ENCODE results near the gene CD164.

Gene CD164

DNA sequence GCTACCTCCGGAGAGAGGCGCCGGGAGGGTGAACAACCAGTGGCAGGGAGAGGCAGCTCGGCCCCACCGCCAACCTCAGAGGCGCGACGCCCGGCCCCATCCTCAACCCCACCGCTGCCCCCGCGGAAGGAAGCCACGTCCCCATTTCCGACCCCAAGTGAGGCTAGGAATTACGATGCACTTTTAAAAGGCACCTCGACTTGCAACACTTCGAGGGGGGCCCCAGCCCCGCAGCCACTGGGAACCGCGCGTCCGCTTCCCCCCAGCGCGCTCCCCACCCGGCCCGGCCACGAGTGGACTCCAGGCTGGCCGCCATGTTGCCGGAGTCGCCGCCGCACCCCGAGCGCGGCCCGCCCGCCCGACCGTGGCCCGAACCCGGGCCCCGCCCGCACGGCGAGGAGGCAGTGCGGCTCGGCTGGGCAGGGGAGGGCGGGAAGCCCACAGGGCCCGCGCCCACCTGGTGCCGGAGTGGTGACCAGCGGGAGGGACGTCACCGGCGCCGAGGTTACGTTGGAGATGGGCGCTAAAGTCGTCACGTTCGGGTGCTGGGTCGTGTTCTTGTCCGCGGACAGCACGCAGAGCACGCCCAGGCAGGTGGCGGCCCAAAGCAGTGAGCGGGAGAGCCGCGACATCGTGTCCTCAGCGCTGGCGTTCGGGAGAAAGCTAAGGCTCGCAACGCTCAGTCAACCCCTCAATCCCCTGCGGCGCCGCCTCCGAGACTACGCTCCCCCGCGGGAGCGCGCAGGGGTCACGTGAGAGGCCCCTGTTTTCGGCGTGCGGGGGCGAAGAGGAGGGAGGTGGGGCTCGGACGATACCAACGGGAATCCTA, at the start of gene CD164:
Gene CD164 (minus strand): TSS at position 721 of the 829 bp plus-strand sequence. CDS start 89 bp downstream, at position 632.
- DNase-seq: peak; percentile 91

DNA sequence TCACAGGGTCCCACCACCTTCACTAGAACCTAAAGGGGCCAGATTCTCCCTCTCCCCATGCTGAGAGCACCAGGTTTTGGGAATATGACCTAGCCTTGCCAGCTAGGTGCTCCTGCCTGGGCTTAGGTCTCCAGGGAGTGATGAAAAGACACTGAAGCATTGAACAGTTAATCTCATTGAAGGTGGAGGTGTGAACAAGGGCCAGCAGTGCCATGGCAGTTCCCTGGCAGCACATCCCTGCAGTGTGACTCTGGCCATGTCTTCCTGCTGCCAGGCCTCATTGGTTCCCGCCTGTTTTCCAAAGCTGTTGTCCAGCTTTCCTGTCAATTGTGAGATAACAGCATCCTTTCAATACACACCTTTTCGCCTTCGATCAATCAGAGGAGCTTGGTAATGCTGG, 47.2 kb upstream of the CD164 start:
- no peak for DNase-seq

DNA sequence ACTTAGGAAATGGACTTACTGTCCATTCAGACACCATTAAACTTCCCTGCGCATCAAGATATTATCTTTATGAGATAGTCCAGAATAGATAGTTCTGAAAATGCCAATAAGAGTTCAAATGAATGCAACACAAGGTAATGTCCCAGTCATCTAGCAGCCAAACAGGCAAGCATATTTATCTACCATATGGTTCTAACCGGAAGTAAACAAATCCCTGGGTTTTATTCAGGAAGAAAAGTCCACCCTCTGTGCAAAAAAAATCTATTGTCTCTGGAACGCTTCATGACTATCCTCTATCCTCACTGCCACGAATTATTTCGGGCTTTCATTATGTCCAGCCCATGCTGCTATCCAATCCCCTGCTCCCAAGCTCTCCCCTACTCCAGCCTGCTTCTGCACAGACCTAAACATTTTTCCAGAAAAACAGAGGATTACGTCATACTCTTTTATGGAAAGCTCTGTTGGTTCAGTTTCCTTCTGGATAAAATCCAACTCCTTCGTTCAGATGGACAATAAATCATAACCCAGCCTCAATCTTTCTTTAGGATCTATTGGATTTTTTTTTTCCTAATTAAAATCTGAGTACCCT, 46.7 kb upstream of the CD164 start:
- no peak for DNase-seq

DNA sequence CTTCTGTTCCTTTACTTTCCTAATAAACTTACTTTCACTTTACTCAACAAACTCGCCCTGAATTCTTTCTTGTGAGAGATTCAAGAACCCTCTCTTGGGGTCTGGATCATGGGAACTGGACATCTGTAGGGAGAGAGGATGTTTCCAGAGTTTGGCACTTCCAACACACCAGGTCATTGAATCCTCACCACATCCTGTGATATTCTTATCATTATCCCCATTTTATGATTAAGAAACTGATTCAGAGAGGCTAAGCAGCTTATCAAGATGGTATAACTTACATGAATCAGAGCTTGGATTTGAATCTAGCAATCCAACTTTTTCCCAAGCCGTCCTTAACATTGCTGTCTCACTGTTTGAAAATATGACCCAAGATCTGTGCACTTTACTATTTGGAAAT, 42.7 kb upstream of the CD164 start:
- no peak for DNase-seq

DNA sequence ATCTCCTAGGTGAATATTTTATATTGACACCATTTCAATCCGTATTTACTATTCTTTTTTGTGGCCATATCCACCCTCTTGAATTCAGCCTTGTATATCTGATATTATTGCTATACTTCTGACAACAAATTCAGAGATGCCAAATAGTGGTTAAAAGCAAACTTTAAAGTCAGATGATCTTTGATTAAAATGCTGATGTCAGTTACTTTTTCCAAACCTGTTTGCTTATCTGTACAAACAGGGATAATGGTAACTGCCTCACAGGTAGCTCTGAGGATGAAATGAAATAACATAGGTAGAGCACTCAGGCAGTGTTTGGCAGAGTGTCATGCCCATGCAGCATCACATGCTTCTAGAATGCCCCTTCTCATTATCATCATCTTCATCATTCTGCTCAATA, 38.9 kb upstream of the CD164 start:
- no peak for DNase-seq

DNA sequence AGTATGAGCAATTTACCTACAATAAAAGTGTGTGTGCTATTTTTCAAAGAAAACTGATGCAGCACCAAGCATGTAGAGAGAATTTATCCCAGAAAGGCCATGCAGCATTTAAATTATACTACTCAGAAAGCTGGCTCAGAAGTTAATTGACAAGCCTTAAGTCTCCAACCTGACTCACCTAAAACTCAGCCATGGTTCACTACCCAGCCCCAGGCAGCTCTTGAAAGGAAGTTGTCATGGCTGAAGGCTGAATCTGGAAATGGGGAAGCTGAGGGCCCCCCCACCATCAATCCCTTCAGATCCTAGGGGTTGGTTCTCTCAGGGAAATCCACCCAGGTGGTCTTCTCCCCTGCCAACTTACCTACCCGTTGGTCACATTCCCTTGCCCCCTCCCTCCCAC, 38.5 kb upstream of the CD164 start:
- DNase-seq: no peak

DNA sequence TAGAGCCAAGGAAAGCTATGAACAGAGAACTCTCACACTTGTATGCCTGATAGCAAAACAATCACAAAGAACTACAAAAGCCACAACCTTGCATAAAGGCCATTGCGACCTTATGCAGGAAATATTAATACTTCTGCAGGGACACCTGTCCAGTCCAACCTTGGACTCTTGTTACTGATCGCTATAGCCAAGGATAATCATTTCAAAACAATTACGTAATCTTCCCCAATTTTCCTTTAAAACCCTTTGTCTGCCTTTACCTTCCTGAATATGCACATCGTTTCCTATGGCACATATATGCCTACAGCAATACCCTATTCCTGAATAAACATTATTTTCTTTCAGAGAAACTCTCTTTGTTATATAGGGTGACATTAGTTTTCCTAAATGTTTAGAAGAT, 35.4 kb upstream of the CD164 start:
- DNase-seq: no peak

DNA sequence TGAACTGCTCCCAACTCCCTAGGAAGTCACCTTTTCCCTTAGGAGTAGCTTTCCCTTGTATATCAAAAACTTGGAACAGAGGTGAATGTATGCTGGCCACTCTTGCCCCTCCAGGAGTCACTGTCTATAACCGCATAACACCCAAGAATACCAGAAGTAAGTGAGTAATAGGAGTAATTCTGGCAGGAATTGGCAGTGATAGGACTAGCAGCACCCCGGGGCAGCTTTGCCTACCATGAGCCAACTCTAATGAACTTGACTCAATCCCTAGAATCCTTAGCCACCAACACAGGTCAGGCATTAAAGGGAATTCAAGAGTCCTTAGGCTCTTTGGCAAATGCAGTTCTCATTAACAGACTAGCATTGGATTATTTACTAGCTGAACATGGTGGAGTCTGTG, 28.8 kb upstream of the CD164 start:
- no peak for DNase-seq

DNA sequence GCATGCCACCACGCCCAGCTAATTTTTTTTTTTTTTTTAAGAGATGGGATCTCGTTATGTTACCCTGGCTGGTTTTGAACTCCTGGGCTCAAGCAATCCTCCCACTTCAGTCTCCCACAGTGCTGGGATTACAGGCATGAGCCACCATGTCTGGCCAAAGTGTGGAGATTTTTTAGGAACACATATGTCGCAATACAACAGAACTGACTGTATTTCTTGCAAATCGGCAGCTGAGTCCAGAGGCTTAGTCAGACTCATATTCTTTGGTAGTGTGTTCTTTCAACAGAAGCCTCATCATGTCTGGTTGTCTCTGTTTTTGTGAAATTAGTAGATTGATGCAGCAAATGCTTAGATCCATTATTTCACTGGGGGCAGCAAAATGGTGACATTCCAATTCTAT, 23.9 kb upstream of the CD164 start:
- DNase-seq: no peak

DNA sequence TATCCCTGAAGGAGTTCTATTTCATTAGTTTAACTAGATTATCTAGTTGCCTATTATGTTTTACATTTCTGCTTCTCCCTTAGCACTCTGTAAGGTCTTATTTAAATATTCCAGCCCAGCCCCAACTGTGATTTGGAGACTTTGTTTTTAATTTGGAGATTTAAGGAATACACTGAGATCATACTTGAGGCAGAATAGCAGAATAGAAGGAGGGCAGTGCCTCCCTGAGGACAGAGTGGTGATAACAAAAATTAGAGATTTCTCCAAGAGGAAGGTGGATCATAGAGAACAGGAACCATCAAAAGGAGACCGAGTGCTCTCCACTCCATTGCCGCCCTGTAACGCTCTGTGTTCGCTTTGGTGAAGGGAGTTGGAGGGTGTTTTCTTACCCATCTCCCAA, 14.8 kb upstream of the CD164 start:
- no peak for DNase-seq

DNA sequence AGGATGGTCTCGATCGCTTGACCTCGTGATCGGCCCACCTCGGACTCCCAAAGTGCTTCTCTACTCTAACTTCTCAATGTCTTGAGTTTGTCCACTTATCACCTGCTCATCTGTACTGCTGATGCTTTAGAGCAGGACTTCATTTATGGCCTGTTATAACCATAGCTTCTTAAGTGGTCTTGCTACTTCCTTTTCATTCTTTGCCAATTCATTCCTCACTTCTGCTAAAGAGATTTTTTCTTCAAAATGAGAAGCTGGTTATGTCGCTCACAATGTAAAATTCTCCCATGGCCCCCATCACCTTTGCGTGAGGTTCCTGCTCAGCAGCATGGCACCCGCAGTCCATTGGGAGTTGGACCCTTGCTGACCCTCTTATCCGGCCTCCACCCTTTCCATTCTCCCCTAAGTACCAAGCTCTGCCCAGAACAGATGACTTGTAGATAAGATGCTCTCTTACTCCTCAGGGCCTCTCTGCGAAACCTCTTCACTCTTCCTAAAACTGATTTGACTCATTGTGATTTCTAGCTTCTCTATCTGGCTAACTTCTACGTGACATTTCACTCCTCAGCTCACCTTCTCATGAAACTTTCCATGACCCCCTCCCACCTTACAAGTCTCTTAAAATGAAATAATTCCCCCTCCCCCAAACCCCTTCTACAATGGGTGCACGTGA, 13.9 kb upstream of the CD164 start:
- no peak for DNase-seq

DNA sequence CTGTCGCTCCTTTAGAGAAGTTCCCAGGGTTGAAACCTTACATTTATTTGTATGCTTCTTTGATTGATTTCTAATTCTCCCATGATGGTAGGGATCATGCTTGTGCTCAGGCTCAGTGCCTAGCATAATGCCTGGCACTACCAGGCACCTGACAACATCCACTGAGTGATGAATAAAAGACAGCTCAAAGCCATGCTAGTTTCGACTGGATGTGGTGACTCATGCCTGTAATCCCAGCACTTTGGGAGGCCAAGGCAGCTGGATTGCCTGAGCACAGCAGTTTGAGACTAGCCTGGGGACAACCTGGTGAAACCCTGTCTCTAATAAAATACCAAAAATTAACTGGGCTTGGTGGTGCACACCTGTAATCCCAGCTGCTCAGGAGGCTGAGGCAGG, 11.6 kb upstream of the CD164 start:
- no peak for DNase-seq

DNA sequence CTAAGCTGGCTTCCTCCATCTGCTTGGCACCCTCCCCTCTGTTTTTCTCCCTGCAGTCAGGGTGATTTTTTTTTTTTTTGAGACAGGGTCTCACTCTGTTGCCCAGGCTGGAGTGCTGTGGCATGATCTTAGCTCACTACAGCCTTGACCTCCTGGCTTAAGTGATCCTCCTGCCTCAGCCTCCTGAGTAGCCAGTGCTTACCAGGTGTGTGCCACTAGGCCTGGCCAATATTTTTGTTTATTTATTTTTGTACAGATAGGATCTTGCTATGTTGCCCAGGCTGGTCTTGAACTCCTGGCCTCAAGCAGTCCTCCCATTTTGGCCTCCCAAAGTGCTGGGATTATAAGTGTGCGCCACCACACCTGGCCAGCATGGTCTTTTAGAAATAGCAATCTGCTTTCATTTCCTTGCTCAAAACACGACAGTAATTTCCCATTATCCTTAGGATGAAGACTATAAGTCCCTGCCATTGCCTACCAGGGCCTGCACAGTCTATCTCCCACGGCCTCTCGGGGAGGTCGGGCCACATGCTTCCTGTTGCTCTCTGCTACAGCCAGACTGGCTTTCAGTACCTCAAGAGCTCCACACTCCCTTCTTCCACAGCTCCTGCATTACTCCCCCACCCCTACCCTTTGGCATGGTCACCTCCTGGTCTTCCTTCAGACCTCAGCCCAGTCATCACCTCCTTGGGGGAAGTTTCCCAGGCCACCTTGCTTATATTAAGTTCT, 11.1 kb upstream of the CD164 start:
- DNase-seq: no peak

DNA sequence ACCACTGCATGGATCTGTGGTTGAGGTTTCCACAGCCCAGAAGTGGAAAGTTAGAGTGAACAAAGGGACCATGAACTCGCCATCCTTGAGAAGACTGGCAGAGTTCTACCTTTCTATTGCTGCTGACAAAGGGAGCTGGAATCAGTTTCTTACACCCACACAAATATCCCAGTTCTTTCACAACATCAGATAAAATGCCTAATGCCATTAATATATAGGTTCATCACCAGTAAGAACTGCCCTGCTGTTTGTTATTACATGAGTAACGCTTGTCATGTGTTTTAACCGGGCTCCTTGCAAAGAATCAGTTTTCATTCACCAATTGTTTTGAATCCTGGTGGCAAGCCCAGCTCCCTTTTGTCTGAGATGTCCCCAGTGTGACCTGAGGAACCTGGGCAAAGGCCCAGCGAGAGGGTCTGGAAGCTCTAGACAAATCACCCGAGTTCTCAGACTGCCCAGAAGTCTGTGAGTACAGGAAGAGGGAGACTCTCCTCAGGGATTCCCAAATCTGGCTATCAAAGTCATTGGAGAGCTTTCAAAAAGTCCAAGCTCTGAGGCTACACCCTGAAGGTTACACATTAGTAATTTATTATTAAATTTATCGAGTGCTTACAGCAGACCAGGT, 7.5 kb upstream of the CD164 start:
- DNase-seq: no peak

DNA sequence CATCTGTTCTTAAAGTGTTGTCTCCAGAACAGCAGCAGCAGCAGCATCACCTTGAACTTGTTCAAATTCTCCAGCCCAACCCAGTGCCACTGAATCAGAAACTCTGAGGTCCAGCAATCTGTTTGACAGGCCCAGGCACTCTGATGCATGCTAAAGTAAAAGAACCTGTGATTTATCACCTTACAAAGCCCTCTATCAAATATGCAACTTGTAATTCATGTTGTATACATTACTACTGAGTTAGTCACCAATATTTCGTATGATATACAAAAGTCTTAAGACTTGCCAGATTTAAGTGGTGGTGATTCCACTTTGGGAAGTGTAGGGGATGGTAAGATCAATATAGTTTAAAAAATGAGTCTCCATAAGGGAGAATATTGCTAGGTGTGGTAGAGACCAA, 6.0 kb upstream of the CD164 start:
- DNase-seq: no peak

DNA sequence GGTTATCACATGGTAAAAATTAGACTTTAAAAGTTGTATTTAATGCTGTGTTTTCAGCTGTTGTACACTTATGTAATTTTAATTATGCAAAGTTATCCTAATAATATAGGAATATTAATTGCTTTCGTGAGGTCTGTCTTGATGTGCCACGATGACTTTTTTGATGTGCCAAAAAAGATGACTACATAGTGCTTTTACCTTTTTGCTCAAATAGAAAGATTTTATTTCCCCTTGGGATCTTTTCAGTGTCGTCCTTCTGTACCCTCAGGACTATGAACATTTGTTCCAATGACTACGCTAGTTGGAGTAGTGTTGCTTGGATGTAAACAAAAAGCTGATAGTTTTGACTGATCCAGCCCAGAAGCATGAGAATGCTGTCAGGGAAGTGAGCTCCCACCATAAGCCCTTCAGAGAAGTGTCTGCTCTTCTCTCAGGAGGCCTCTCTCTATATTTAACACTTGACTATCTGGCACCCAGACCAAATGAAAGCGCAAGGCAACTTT, 1.2 kb upstream of the CD164 start:
- DNase-seq: no peak

DNA sequence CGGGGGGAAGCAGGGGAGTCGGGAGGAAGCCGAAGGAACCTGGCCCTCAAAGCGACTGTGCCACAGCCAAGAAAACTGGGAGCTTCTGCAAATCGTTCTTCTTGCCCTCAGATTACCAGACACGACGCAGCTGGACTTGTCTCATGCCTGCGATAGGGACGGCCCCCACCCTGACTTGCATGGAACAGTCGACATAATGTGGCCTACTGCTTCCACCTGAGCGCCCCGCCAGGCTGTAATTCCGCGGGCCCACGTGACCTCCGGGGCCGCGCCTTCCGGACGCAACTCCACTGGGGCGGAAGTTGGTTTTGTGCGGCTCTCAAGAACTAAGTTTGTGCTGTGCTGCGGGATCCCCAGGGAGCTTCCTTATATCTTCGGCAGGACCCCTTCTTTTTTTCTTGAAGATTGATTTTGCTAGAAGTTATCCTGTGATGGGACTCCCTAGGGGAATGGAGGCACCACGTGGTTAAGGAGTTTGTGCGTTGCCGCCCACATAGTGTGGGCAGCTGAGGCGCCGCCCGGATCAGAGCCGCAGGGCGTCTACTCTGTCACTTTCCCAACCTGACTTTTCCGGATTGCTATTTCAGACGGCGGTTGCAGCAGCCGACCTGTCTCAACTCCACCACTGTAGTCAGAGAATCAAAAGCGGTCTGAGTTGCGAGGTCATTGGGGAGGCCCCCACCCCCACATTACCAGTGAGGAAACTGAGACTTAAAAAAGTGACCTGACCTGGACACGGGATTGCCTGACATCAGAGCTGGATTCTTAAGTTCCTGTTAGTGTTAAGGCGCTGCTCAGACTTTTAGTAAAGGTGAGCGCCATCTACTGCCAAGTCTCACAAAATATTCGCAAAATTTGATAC, 540 bp upstream of the CD164 start:
- DNase-seq: peak; percentile 90

DNA sequence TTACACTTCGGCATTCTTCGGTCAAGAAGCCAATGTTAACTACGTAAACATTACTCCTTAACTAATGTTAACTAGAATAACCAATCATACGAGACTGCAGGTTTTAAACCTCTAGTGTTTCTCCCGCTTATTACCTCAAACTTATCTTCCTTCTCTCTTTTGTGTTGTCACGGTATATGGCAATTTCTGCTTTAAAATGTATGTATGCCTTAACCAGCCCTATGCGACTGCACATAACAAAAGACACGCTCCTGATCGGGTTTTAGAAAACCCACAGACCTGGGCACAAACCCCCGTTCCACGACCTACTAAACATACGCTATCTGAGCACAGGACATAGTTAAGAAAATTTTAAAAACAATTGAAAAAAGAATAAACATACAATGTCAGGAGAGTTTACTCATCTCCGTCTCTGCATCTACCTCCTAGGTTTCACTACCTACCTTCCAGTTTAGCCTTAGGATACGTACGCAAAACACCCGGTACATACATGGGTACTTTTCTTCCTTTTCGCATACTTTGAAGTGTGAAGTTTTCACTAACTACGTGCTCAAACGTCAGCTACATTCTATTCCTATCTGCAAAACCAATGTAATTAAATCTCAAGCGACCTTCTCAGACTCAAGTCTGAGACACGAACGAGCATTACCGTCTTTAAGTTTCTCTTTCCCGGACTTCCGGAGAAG, 1.1 kb downstream of the CD164 start:
- DNase-seq: no peak

DNA sequence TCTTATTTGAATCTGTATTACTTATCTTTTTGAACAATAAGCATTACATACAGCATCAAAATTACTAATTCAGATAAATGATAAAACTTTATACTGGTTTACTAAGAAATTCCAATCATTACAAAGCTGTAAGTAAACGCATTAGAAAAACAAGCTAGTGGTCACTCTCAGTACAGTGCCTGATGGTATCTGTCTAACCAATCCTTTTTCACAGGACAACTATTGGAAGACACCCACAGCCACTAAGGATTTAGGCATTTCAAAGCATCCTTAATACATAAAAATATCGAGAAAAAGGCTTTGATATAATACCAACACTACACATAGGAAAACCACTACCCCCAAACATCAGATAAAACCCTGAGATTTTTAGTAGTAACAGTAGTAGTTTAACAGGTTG, 2.6 kb downstream of the CD164 start:
- DNase-seq: no peak

DNA sequence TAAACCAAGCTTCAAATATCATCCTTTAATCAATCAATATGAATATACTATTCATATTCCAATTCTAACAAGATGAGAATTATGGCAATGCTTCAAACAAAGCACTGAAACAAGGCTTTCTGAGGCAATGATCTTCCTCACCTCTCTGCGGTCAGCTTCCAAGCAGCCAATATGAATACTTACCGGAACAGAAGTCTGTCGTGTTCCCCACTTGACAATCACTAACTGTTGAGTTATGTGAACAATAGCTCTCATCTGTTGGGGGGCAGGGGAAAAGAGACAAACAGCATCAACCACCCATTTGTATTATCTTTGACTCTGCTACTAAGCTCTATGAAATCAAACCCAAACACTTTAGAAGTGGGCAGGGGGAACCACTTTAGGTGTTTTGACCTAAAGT, 4.5 kb downstream of the CD164 start:
- no peak for DNase-seq

DNA sequence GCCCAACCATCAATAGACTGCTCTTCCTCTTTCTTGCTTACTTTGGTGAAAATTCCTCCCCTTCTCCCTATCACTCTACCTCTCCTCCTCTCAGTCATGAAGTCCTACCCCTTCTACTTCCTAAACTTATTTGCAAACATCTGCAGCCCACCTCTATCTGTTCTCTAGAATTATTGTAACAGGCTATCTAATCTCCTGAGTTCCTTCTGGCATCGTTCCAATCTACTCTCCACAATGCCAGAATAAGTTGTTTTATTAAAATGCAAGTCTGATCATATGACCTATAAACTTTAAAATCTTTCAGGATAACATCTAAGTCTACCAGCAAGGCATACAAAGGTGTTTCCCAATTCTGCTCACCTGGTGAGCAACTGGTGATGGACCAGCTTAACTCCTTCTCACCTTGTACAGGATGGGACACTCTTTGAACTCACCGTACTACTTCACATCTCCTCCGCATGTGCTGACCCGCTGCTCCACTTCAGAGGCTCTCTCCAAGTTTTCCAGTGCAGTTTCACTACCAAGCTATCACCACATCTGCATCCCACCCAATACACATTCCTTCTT, 7.9 kb downstream of the CD164 start:
- no peak for DNase-seq
